Measurements from ENCODE around the gene S100A11.

GRCh38 chr1:151994956-151995355, 41.8 kb downstream of the S100A11 start:
- TF ChIP-seq CTCF (conservative IDR thresholded peaks at IDR 0.05; ENCODE audit: low read depth, low read length) (no peak), EZH2phosphoT487 (IDR thresholded peaks at IDR 0.05; ENCODE audit: borderline replicate concordance, low read length) (no peak)
